ENCODE results near the gene DAP.

The DAP gene

DNA sequence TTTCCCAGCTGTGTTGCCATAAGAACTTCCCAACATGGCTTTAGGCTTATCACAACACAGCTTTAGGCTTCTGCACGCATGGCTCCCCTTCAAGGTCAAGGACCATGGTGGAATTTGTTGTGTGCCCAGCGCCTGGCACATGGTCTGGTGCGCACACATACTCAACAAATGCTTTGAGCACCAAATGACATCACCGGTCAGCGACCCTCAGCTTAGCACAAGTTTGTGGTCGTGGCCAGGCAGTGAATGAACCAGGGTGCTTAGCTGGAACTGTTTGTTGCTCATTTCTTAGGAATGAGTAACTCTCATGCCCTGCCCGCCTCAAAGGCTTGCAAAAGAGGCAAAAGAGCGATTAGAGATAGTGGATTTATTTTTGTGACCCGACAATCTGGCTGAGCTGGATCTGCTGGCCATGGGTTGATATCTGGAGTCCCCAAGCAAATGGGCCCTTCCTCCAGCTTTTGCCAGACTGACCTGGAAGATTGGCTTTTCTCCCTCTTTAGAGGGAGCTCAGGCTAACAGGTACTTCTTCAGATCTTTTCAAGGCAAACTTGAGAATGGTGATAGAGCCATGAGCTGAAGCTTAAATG is 58.9 kb downstream of the DAP start:
- Mint-ChIP-seq H3K27ac (no peak overlapping the region), H3K36me3 (ENCODE audit: low read depth) (peaks cover 11% of the 10 kb centered on the region), H3K27me3 (no peaks in the 10 kb centered on the region), H3K4me3 (no peak overlapping the region), H3K4me1 (ENCODE audit: low read depth) (peaks cover 56% of the 10 kb centered on the region), H3K9me3 (no peaks in the 10 kb centered on the region)

GRCh38 chr5:10701567-10702039 is 59.4 kb downstream of the DAP start:
- no peak overlapping the region for H3K4me3 Mint-ChIP-seq
- no peak overlapping the region for H3K27ac Mint-ChIP-seq
- no peaks in the 10 kb centered on the region for H3K27me3 Mint-ChIP-seq
- peaks cover 11% of the 10 kb centered on the region for H3K36me3 Mint-ChIP-seq (ENCODE audit: low read depth)
- no peaks in the 10 kb centered on the region for H3K9me3 Mint-ChIP-seq
- H3K4me1 Mint-ChIP-seq (ENCODE audit: low read depth) = peaks cover 61% of the 10 kb centered on the region

DNA sequence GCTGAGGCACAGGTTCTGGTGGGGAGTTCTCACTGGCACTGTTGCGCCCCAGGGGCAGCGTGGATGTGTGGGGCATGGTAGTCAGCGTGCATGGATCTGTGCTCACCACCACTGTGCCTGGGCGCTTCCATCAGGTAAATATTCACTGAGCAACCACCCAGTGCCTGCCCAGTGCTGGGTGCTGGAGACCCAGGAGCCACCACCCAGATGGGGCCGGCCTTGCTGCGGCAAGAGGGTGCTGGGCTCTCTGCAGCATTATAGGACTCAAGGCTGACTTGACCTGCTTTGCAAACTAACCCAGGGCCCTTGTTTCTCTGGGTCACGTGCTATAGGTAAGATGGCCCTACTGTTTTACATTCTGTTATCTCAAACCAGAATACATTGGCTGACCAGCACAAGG is 60.5 kb downstream of the DAP start:
- peak overlapping the region; percentile 6 for H3K4me3 Mint-ChIP-seq
- H3K27ac Mint-ChIP-seq = peak overlapping the region; percentile 81
- peaks cover 67% of the 10 kb centered on the region for H3K4me1 Mint-ChIP-seq (ENCODE audit: low read depth)
- peaks cover 11% of the 10 kb centered on the region for H3K36me3 Mint-ChIP-seq (ENCODE audit: low read depth)
- no peaks in the 10 kb centered on the region for H3K9me3 Mint-ChIP-seq
- no peaks in the 10 kb centered on the region for H3K27me3 Mint-ChIP-seq

- H3K27me3 Mint-ChIP-seq = no peaks in the 10 kb centered on the region
- H3K27ac Mint-ChIP-seq = peak overlapping the region; percentile 81
- peaks cover 15% of the 10 kb centered on the region for H3K36me3 Mint-ChIP-seq (ENCODE audit: low read depth)
- peaks cover 67% of the 10 kb centered on the region for H3K4me1 Mint-ChIP-seq (ENCODE audit: low read depth)
- peak overlapping the region; percentile 6 for H3K4me3 Mint-ChIP-seq
- no peaks in the 10 kb centered on the region for H3K9me3 Mint-ChIP-seq
These were observed 61.0 kb downstream of the DAP start for GRCh38 chr5:10699987-10700386.

GRCh38 chr5:10699281-10699874 is 61.7 kb downstream of the DAP start:
- H3K36me3 Mint-ChIP-seq (ENCODE audit: low read depth) = peaks cover 15% of the 10 kb centered on the region
- peaks cover 63% of the 10 kb centered on the region for H3K4me1 Mint-ChIP-seq (ENCODE audit: low read depth)
- H3K27me3 Mint-ChIP-seq = no peaks in the 10 kb centered on the region
- peak overlapping the region; percentile 81 for H3K27ac Mint-ChIP-seq
- no peak overlapping the region for H3K4me3 Mint-ChIP-seq
- H3K9me3 Mint-ChIP-seq = no peaks in the 10 kb centered on the region

DNA sequence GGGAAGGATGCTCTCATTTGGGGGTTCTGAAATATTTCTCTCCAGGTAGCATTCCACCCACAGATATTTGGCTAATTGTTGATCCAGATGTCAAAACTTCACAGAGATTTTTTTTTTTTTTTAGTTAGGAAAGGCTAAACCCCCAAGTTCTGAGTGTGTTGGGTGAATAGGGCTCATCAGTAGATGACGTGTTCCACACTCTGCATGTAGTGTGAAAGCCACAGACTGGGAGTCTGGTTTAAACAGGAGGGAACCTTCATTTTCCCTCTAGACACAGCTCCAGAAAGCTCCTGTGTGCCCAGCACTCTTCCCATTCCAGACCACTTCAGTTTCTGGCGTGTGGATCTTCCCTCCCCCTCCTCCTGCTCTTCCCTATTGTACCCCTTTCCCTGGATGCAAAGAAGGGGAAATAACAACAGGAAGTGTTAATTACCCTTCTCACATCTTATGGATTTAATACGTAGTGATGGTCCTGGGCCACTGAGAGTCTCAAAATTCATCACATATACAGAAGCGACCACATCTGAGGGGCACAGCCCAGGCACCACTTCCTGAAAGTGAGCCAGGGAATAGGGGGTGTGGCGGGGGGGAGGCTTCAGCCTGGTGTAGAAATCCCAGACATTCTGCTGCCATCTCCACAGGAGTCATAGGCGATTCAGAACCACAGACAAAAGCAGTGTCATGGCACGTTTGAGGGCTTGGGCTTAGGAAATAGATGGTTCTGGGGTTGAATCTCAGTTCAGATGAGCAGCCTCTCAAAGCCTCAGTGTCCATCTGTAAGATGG is 65.1 kb downstream of the DAP start:
- Mint-ChIP-seq H3K27me3 (no peaks in the 10 kb centered on the region), H3K4me3 (no peak overlapping the region), H3K4me1 (ENCODE audit: low read depth) (peaks cover 41% of the 10 kb centered on the region), H3K9me3 (no peaks in the 10 kb centered on the region), H3K27ac (no peak overlapping the region), H3K36me3 (ENCODE audit: low read depth) (peaks cover 8% of the 10 kb centered on the region)

DNA sequence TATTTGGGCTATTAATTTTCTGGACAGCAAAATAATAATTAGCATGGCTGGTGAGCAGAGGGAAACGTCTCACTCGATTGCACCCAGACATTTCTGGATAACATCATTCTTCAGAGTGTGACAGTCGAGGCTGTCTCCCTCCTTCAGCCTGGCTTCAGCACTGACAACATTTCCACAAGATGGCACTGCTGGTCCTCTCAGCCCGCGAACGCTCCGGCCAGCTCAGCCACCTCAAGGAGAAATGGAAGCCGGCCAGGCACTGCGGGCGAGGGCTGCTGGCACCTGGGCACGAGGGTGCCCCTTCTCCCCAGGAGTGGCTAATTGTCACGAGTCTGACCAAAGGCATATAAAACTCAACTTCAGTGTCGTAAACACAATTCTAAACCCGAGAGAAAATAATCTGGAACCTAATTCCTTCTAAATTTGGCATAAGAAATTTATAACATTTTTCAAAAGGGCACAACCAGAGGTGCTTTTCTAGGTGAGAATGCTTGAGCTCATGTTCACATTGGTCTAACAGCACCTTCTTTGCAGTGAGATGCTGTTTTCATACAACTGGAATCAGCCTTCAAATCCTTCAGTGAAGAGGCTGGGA is 65.9 kb downstream of the DAP start:
- H3K27me3 Mint-ChIP-seq = no peaks in the 10 kb centered on the region
- peaks cover 39% of the 10 kb centered on the region for H3K4me1 Mint-ChIP-seq (ENCODE audit: low read depth)
- no peaks in the 10 kb centered on the region for H3K9me3 Mint-ChIP-seq
- peaks cover 10% of the 10 kb centered on the region for H3K36me3 Mint-ChIP-seq (ENCODE audit: low read depth)
- no peak overlapping the region for H3K4me3 Mint-ChIP-seq
- H3K27ac Mint-ChIP-seq = no peak overlapping the region

GRCh38 chr5:10691826-10692785 is 68.9 kb downstream of the DAP start:
- H3K27me3 Mint-ChIP-seq = no peaks in the 10 kb centered on the region
- H3K4me1 Mint-ChIP-seq (ENCODE audit: low read depth) = peaks cover 23% of the 10 kb centered on the region
- no peaks in the 10 kb centered on the region for H3K9me3 Mint-ChIP-seq
- H3K27ac Mint-ChIP-seq = no peak overlapping the region
- peaks cover 13% of the 10 kb centered on the region for H3K36me3 Mint-ChIP-seq (ENCODE audit: low read depth)
- H3K4me3 Mint-ChIP-seq = no peak overlapping the region

DNA sequence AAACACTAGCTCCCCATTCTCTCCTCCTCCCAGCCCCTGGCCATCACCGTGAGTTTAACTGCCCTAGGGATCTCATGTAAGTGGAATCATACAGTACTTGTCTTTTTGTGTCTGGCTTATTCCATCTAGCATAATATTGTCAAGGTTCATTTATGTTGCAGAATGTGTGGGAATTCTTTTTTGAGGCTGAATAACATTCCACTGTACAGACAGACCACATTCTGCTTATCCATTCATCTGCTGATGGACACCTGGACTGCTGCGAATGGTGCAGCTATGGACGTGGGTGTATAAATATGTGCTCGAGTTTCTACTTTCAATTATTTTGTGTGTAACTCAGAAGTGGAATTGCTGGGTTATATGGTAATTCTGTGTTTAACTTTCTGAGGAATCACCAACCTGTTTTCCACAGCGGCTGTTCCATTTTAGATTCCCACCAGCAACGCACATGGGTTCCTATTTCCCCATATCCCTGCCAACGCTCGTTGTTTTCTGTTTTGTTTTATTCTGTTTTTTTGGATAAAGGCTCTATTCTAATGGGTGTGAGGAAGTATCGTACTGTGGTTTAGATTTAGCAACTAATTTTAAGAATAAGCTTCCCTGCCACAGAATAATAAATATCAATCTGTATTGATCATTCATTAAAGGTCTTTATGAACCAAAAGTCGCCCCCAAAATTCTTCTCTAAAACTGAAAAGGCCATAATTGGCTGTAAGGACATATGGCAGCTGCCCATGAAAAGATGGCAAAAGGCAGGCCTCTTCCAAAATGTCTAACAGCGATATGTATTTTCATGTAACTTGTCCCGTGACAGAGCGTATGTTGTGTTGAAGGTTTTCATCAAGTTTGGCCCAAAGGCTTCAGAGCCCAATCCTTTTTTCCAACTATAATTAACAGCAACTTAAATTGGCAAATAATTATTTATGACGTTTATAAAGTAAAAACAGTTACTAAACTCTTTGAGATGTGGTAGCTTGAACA is 70.3 kb downstream of the DAP start:
- H3K4me3 Mint-ChIP-seq = no peak overlapping the region
- no peak overlapping the region for H3K27ac Mint-ChIP-seq
- H3K9me3 Mint-ChIP-seq = no peaks in the 10 kb centered on the region
- no peaks in the 10 kb centered on the region for H3K27me3 Mint-ChIP-seq
- peaks cover 18% of the 10 kb centered on the region for H3K36me3 Mint-ChIP-seq (ENCODE audit: low read depth)
- peaks cover 10% of the 10 kb centered on the region for H3K4me1 Mint-ChIP-seq (ENCODE audit: low read depth)

DNA sequence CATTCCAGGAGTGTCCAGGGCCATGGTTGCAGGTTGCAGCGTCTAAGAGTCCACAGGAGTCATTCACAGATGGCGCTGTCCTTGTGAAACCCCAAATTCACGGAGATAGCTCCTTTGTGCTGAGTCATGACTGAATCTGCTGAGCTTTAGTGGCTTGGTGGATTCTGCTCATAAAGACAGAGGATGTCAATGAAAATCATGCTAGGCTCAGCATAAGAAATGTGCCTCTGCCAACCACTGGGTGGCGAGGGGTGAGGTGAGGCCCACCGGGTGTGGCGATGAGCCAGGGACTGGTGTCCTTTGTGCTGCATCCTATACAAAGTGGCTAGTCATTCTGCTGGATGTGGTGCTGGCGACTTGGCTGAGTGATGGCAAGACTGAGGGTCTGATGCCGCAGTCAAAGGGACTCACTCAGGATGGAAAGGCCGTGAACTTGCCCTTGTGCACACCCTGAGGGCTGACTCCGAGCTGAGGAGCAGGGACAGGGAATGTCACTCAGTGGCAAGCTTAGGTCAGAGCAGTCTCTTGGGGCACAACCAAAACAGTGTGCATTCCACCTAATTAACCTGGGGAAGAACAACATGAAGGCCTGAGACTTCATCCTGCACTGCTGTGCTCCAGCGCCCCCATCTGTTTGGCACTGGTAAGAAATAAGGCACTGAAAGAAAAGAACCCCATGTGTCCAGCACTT is 71.5 kb downstream of the DAP start:
- H3K27me3 Mint-ChIP-seq = no peaks in the 10 kb centered on the region
- H3K4me3 Mint-ChIP-seq = no peak overlapping the region
- peaks cover 5% of the 10 kb centered on the region for H3K4me1 Mint-ChIP-seq (ENCODE audit: low read depth)
- no peak overlapping the region for H3K27ac Mint-ChIP-seq
- H3K36me3 Mint-ChIP-seq (ENCODE audit: low read depth) = peaks cover 21% of the 10 kb centered on the region
- no peaks in the 10 kb centered on the region for H3K9me3 Mint-ChIP-seq

DNA sequence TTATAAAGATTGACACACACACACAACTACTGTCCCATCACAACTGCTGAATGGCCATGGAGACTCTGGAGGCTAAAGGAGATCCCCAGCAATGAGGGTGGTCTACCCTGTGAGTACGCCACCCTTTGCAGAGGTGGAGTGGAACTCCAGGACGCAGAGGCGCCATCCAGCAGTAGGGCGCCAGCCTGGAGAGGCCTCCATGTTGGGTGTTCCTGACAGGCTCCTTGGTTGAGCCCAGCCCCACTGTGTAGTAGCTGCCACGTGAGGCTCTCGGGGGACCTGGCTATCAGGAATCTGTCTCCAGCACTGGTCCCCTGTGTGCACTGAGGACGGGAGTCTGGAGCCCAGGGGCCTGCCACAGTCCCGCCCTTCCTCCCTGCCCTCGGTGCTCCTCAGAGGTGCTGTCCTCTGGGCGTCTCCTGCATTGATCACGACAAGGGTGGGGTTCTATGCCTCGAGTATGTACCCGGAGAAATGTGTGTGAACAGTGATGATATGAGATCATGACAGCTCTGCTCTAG is 72.3 kb downstream of the DAP start:
- H3K4me1 Mint-ChIP-seq (ENCODE audit: low read depth) = peaks cover 5% of the 10 kb centered on the region
- H3K27me3 Mint-ChIP-seq = no peaks in the 10 kb centered on the region
- no peak overlapping the region for H3K27ac Mint-ChIP-seq
- H3K9me3 Mint-ChIP-seq = no peaks in the 10 kb centered on the region
- peaks cover 21% of the 10 kb centered on the region for H3K36me3 Mint-ChIP-seq (ENCODE audit: low read depth)
- no peak overlapping the region for H3K4me3 Mint-ChIP-seq

DNA sequence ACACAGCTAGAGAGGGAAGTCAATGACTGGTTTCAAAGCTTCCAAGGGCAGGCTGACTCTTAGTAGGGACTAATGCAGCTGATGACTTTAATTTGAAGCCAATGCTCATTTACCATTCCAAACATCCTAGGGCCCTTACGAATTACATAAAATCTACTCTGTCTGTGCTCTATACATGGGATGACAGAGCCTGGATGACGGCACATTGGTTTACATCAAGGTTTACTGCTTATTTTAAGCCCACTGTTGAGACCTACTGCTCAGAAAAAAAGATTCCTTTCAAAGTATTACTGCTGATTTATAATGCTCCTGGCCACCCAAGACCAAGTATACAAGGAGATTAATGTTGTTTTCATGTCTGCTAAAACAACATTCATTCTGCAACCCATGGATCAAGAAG is 74.1 kb downstream of the DAP start:
- Mint-ChIP-seq H3K27me3 (no peaks in the 10 kb centered on the region), H3K4me1 (ENCODE audit: low read depth) (peaks cover 5% of the 10 kb centered on the region), H3K4me3 (no peak overlapping the region), H3K27ac (no peak overlapping the region), H3K9me3 (no peaks in the 10 kb centered on the region), H3K36me3 (ENCODE audit: low read depth) (peaks cover 27% of the 10 kb centered on the region)

DNA sequence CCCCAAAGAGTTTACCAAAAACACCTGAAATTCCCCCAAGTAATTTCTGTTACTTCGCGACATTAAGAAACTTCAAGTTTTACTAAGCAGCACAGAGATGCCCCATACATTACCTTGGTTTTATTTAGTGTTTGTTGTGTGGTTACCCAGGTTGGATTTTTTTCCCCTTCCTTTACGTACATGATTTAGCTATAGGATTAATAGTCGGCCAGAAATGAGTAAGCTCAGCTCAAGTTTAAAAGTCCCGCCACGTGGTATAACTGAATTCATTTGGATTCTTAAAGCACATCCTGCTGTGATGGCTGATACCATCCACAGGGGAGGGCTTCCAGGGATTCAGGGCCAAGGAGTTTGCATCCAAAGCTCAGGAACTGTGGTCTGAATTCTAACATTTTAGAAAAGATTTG is 75.9 kb downstream of the DAP start:
- Mint-ChIP-seq H3K36me3 (ENCODE audit: low read depth) (peaks cover 32% of the 10 kb centered on the region), H3K27me3 (no peaks in the 10 kb centered on the region), H3K4me1 (ENCODE audit: low read depth) (peaks cover 5% of the 10 kb centered on the region), H3K4me3 (no peak overlapping the region), H3K27ac (peak overlapping the region; percentile 26), H3K9me3 (no peaks in the 10 kb centered on the region)

All from stimulated activated naive CD8-positive, alpha-beta T cell treated with anti-CD3 and anti-CD28 coated beads, Interleukin-15, Interleukin-2, amounts not matched to agents 100 ng/mL and 50 ng/mL, for 24 hours (primary cell).